Endothelial cell of umbilical vein (primary cell): ENCODE data around the gene FADS2. TPM values are rescaled to one million over a fixed set of nuclear protein-coding genes. Genes with fewer than 3 reads are reported as not detected.

ENCODE experiments used
- BruUV-seq: library from RNA; stranded (reverse); fragments of 400-500 nt; replicated peaks from 2 replicates; lab custom pipeline; 2021; lab: Mats Ljungman, UMichigan
- CTCF ChIA-PET: fragments of 300-600, 350-600 bp; sonication (Branson Sonifier 250); formaldehyde crosslinking; loops from one replicate; lab custom pipeline; 2021; ENCODE audit warnings: antibody characterized with exemption, inconsistent platforms; lab: Charles Lee
- POLR2A ChIA-PET: fragments of 300-600, 350-600 bp; sonication (Branson Sonifier 250); formaldehyde crosslinking; loops from one replicate; lab custom pipeline; 2021; ENCODE audit warnings: antibody characterized with exemption, inconsistent platforms; lab: Charles Lee
- DNase-seq: peaks from one replicate; pipeline ENCODE4 v3.0.0-alpha.2; 2011; ENCODE audit warnings: low read depth, low spot score
- FAIRE-seq: peaks from 2 replicates; lab custom pipeline; 2011; peaks lifted over from hg19 to GRCh38; lab: Jason Lieb, UNC
- H2AFZ ChIP-seq: 2 replicates; pipeline ENCODE4 v1.6.0; 2012; ENCODE audit warnings: low read depth, low read length, control low read depth, inconsistent platforms
- H3K27ac ChIP-seq: 2 replicates; pipeline ENCODE4 v1.5.1; 2011; ENCODE audit warnings: low read depth, mild to moderate bottlenecking, control low read depth, low read length, moderate library complexity; ENCODE audit not compliant: insufficient read depth
- H3K27me3 ChIP-seq, 2 experiments: 2 replicates each; pipeline versions ENCODE4 v1.6.0 to v1.6.1; 2011; ENCODE audit warnings: low read length in 2 of 2, mixed read lengths in 1 of 2; ENCODE audit not compliant: control insufficient read depth in 2 of 2, insufficient read depth in 2 of 2
- H3K36me3 ChIP-seq, 2 experiments: 2 replicates in 1 of 2; 3 replicates in 1 of 2; pipeline ENCODE4 v1.5.1; 2011; ENCODE audit warnings: low read length in 2 of 2, mild to moderate bottlenecking in 1 of 2, moderate library complexity in 1 of 2; ENCODE audit not compliant: control insufficient read depth in 2 of 2, insufficient read depth in 2 of 2; ENCODE audit errors: extremely low read depth in 1 of 2
- H3K4me1 ChIP-seq: 3 replicates; pipeline ENCODE4 v1.5.1; 2011; ENCODE audit warnings: mild to moderate bottlenecking, low read length; ENCODE audit not compliant: control insufficient read depth, insufficient read depth; ENCODE audit errors: extremely low read depth
- H3K4me2 ChIP-seq: 2 replicates; pipeline ENCODE4 v1.6.1; 2011; ENCODE audit warnings: low read length, control low read depth, mixed read lengths; ENCODE audit not compliant: insufficient read depth
- H3K4me3 ChIP-seq, 3 experiments: fragments of 200-600 bp in 1 of 3; sonication (generic), shearing (Covaris generic) in 1 of 3; replicated peaks in 1 of 3; 2 replicates each; pipeline ENCODE4 v1.5.1; 2011 to 2016; ENCODE audit warnings: control low read depth in 3 of 3, low read length in 3 of 3, mild to moderate bottlenecking in 2 of 3, inconsistent platforms in 1 of 3, low read depth in 1 of 3, moderate library complexity in 1 of 3; ENCODE audit not compliant: insufficient read depth in 1 of 3
- H3K79me2 ChIP-seq: 2 replicates; pipeline ENCODE4 v1.6.0; 2012; ENCODE audit warnings: low read length, inconsistent platforms; ENCODE audit not compliant: control insufficient read depth, insufficient read depth
- H3K9ac ChIP-seq: replicated peaks from 2 replicates; pipeline ENCODE3; 2011; ENCODE audit warnings: low read length, control low read depth; ENCODE audit not compliant: insufficient read depth; ENCODE audit errors: extremely low read depth
- H3K9me1 ChIP-seq: replicated peaks from 3 replicates; pipeline ENCODE4 v1.6.0; 2011; ENCODE audit warnings: mild to moderate bottlenecking, low read length; ENCODE audit not compliant: control insufficient read depth, insufficient read depth; ENCODE audit errors: extremely low read depth
- H3K9me3 ChIP-seq: replicated peaks from 2 replicates; pipeline ENCODE4 v1.5.1; 2012; ENCODE audit warnings: low read length, inconsistent platforms; ENCODE audit not compliant: control insufficient read depth, insufficient read depth
- H4K20me1 ChIP-seq: replicated peaks from 2 replicates; pipeline ENCODE3; 2011; ENCODE audit warnings: mild to moderate bottlenecking, low read length; ENCODE audit not compliant: control insufficient read depth, insufficient read depth; ENCODE audit errors: extremely low read depth
- EZH2 ChIP-seq: IDR thresholded peaks from 2 replicates; pipeline ENCODE4 v1.6.1; 2012; ENCODE audit warnings: borderline replicate concordance, low read depth, mild to moderate bottlenecking, moderate library complexity, low read length, inconsistent platforms; ENCODE audit not compliant: severe bottlenecking
- FOS ChIP-seq: IDR thresholded peaks from 2 replicates; pipeline ENCODE4 v1.6.1; 2011; ENCODE audit warnings: mild to moderate bottlenecking, low read length, moderate library complexity, borderline replicate concordance; ENCODE audit not compliant: insufficient read depth
- GATA2 ChIP-seq: IDR thresholded peaks from 2 replicates; pipeline ENCODE4 v1.7.0; 2011; ENCODE audit warnings: low read depth, mild to moderate bottlenecking, moderate library complexity, mixed read lengths, low read length; ENCODE audit not compliant: insufficient read length, insufficient read depth
- JUN ChIP-seq: IDR thresholded peaks from 2 replicates; pipeline ENCODE4 v1.6.1; 2011; ENCODE audit warnings: borderline replicate concordance, low read depth; ENCODE audit not compliant: insufficient read length, insufficient read depth
- MYC ChIP-seq: IDR thresholded peaks from one replicate; pipeline ENCODE4 v1.6.1; 2011; ENCODE audit warnings: mild to moderate bottlenecking, low read depth, low read length
- POLR2A ChIP-seq: IDR thresholded peaks from 2 replicates; pipeline ENCODE4 v1.6.1; 2012; ENCODE audit warnings: low read depth, mild to moderate bottlenecking, control low read depth, low read length
- POLR2AphosphoS5 ChIP-seq: IDR thresholded peaks from 2 replicates; pipeline ENCODE4 v1.6.1; 2012; ENCODE audit warnings: low read depth, mild to moderate bottlenecking, control low read depth, low read length, moderate library complexity; ENCODE audit not compliant: insufficient read depth
- dilution Hi-C: fragments of 300-500 bp; cut with MboI; formaldehyde crosslinking; loops from one replicate; pipeline ENCODE4 v1.15.0; 2019; ENCODE audit warnings: low sequenced_read_pairs; ENCODE audit not compliant: extremely low pct_ligation_motif_present
- intact Hi-C: fragments of 100-400 bp; cut with micrococcal nuclease; formaldehyde crosslinking; loops from one replicate; pipeline ENCODE4 v1.10.0; 2022
- polyA plus RNA-seq, 4 experiments: library from polyadenylated mRNA; depleted of rRNA in 3 of 4; stranded (reverse) in 3 of 4; unstranded in 1 of 4; fragments of >200 nt; gene quantifications; 2 replicates each; pipeline versions ENCODE4 v1.2.1 to v1.2.3, GENCODE V29; 2011 to 2012; ENCODE audit warnings: missing spikeins in 1 of 4
- total RNA-seq: library from RNA; stranded (reverse); gene quantifications from 2 replicates; pipeline ENCODE4 v1.2.3, GENCODE V29; 2021
- TF ChIP-seq, protein P1 (sequence below), 2 donors: IDR thresholded peaks; 1 replicate in 1 of 2; 2 replicates in 1 of 2; pipeline ENCODE4 v1.5.1; 2011; ENCODE audit warnings: low read length in 2 of 2, mild to moderate bottlenecking in 2 of 2, moderate library complexity in 2 of 2, control low read depth in 1 of 2, inconsistent platforms in 1 of 2, low read depth in 1 of 2; ENCODE audit not compliant: insufficient read depth in 1 of 2; ENCODE audit errors: extremely low read depth in 1 of 2
- TF ChIP-seq, protein P2 (sequence below): IDR thresholded peaks from 2 replicates; pipeline ENCODE4 v1.6.1; 2011; ENCODE audit not compliant: insufficient read depth, insufficient read length

The FADS2 gene
- total and polyA plus RNA-seq, 2 donors (not counting 3 experiments of a cell fraction or from before 2014, with no cell fraction given), result 668 to 898 TPM

GRCh38 chr11:61800331-61801281 lies 27.5 kb upstream of the FADS2 start:
- intact Hi-C loops (no loop called here), dilution Hi-C loops (no loop called here)
- TF ChIP-seq JUN (no peak), POLR2AphosphoS5 (no peak), EZH2 (no peak), FOS (no peak), MYC (no peak), GATA2 (no peak), POLR2A (no peak)
- TF ChIP-seq, protein P1, sequence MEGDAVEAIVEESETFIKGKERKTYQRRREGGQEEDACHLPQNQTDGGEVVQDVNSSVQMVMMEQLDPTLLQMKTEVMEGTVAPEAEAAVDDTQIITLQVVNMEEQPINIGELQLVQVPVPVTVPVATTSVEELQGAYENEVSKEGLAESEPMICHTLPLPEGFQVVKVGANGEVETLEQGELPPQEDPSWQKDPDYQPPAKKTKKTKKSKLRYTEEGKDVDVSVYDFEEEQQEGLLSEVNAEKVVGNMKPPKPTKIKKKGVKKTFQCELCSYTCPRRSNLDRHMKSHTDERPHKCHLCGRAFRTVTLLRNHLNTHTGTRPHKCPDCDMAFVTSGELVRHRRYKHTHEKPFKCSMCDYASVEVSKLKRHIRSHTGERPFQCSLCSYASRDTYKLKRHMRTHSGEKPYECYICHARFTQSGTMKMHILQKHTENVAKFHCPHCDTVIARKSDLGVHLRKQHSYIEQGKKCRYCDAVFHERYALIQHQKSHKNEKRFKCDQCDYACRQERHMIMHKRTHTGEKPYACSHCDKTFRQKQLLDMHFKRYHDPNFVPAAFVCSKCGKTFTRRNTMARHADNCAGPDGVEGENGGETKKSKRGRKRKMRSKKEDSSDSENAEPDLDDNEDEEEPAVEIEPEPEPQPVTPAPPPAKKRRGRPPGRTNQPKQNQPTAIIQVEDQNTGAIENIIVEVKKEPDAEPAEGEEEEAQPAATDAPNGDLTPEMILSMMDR (IDR thresholded peaks at IDR 0.05; ENCODE audit: extremely low read depth in 1 of 2, insufficient read depth in 1 of 2, low read depth in 1 of 2, low read length in 2 of 2), result no peak
- TF ChIP-seq, protein P2, sequence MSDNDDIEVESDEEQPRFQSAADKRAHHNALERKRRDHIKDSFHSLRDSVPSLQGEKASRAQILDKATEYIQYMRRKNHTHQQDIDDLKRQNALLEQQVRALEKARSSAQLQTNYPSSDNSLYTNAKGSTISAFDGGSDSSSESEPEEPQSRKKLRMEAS, result no peak
- Histone ChIP-seq H3K9me3 (no peaks in the 10 kb centered on the region), H3K79me2 (peaks cover 25% of the 10 kb centered on the region), H3K27ac (no peak overlapping the region), H3K4me2 (no peak overlapping the region), H3K27me3 (no peaks in the 10 kb centered on the region), H2AFZ (no peak overlapping the region), H3K9me1 (no peaks in the 10 kb centered on the region), H3K4me3 (no peak overlapping the region), H3K9ac (no peak overlapping the region), H3K36me3 (peaks cover 8 to 24% of the 10 kb centered on the region in 2 experiments), H3K4me1 (peaks cover 18% of the 10 kb centered on the region), H4K20me1 (no peaks in the 10 kb centered on the region)
- CTCF ChIA-PET, result interaction anchor here (1.3 to 4.3 kb wide), 8 partner anchors 13 to 307 kb away, joined by 3 to 134 read pairs (median 6); partner anchors contain the start of gene FADS2
- BruUV-seq, result no TSS peak
- FAIRE-seq (no peak), DNase-seq (no peak)
- POLR2A ChIA-PET, result interaction anchor here (0.8 kb wide), 1 partner anchor 15 kb away, joined by 3 read pairs; no protein-coding TSS in a partner anchor
